Central memory CD4-positive, alpha-beta T cell (primary cell): ENCODE data around the gene FAM149B1.

Source experiments
- DNase-seq: peaks from one replicate; pipeline ENCODE4 v3.0.0; 2022

Gene FAM149B1

DNA sequence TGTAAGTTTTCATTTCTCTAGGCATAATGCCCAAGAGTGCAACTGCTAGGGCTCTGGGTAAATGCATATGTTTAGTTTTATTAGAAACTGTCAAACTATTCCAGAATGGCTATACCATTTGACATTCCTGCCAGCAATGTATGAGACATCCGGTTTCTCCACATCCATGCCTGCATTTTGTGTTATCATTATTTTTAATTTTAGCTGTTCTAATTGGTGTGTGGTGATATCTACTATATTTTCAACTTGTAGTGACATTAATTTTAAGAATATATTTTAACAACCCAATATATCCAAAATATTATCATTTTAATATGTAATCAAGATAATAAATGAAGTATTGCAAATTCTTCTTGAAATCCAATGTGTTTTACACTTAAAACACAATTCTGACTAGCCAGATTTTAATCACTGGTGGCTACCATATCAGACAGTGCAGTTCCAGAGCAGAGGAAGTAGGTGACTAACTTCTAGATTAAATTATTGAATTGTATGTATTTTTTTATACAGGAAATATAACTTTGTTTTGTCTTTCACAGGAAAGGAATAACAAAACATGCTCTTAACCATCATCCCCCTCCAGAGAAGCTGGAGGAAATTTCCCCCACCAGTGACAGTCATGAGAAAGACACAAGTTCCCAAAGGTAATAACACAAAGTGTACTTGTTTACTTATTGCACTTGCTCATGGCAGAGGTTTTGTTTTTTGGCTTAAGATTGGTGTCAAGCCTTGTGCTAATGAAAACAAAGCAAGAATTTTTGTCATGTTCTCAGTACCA lies 6.4 kb downstream of the FAM149B1 start:
- DNase-seq: no peak

GRCh38 chr10:73182568-73182967 lies 14.6 kb downstream of the FAM149B1 start:
- DNase-seq: no peak

DNA sequence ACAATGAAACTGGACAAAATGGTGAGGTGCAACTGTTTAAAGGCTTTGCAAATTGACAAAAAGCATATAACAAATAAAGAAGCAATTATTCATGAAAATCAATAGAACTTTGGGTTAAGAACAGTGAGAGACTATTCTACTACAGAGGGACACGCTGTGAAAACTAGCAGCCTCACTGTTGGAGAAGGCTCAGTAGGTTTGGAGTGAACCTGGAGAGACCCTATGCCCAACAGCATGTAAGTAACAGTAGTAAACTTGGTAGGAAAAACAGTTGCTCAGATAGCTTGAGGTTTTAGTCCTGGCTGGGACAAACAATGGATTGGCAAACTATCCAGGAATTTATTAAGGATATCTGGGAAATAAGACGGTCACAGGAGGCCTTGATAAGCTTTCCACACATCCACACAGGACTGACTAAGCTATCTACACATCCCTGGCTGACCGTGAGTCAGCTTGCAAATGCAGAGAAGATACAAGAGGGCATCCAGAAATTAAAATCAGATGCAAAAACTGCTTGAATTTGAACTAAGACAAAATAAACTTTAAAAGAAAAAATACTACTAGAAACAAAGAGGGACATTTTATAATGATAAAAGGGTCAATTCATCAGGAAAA lies 15.9 kb downstream of the FAM149B1 start:
- DNase-seq: no peak

DNA sequence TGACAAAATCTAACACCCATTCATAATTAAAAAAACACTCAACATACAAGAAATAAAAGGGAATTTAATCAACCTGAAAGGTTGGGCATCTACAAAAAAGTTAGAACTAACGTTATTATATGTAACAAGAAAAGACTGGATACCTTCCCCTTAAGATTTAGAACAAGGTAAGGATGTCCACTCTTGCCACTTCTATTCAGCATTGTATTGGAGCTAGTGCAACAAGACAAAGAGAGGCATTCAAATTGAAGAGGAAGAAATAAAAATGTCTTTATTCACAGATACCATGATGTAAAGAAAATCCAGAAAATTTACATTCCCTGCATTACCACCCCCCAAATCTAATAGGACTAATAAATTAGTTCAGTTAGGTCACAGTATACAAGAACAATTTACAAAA lies 18.3 kb downstream of the FAM149B1 start:
- no peak for DNase-seq

DNA sequence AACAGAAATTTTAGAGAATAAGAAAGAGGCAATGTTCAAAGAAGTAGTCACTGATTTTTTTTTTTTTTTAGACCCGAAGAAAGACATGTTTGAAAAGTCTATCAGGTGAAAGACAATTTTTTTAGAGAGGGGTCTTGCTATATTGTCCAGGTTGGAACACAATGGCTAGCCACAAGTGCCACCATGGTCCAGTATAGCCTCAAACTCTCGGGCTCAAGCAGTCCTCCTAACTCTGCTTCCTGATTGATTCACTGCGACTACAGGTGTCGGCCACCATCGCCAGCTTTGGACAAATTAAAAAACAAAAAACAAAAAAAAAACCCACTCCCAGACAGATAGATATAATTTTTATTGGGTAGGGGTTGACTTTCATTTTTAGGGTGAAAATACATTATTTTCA lies 22.3 kb downstream of the FAM149B1 start:
- no peak for DNase-seq

DNA sequence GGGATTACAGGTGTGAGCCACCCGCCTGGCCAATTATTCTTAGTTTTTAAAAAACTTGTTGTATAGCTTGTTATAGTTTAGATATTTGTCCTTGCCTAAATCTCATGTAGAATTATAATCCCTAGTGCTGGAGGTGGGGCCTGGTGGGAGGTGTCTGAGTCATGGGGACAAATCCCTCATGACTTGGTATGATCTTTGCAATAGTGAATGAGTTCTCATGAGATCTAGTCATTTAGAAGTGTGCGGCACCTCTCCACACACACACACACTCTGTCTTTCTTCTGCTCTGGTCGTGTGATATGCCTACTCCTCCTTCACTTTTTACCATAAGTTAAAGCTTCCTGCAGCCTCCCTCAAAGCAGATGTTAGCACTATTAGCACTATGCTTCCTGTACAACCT lies 37.2 kb downstream of the FAM149B1 start:
- no peak for DNase-seq

DNA sequence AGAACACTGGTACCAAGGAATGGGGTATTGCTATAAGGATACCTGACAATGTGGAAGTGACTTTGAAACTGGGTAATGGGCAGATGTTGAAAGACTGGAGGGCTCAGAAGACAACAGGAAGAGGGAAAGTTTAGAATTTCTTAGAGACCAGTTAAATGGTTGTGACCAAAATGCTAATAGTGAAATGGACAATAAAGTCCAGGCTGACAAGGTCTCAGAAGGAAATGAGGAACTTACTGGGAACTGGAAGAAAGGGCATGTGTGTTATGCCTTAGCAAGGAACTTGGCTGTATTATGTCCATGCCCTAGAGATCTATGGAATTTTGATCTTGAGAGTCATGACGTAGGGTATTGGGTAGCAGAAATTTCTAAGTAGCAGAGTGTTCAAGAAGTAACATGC lies 38.0 kb downstream of the FAM149B1 start:
- no peak for DNase-seq

DNA sequence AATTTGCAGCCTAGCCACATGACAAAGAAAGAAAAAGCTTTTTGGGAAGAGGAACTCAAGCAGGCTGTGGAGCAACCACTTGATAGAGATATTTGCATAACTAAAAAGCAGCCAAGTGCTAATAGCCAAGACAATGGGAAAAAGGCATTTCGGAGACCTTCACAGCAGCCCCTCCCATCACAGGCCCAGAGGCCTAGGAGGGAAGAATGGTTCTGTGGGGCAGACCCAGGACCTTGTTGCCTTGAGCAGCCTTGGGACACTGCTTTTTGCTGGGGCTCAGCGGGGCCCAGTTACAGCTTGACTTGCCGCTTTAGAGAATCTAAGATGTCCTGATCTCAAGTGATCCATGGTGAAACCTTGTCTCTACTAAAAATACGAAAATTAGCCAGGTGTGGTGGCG lies 38.5 kb downstream of the FAM149B1 start:
- no peak for DNase-seq

GRCh38 chr10:73207883-73208282 lies 40.0 kb downstream of the FAM149B1 start:
- no peak for DNase-seq

DNA sequence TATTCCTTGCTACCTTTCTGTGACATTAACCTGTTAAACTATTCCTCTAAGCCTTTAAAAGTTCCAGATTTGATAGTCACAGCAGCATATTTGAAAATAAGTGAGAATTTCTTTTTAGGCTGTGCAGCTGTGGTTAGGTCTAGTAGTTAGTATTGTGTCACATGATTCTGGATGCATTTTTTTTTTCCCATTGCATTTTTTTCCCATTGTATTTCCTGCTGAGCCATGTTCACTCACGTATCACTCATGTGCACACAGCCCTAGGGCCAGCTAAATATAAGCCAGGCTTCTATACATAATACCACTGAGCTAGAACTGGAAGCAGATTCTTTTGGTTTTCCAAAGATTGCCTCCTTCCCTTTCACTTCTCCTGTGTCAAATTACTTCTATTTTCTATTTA lies 41.8 kb downstream of the FAM149B1 start:
- no peak for DNase-seq

- DNase-seq: no peak
Observed at GRCh38 chr10:73210395-73211105, 42.6 kb downstream of the FAM149B1 start.

DNA sequence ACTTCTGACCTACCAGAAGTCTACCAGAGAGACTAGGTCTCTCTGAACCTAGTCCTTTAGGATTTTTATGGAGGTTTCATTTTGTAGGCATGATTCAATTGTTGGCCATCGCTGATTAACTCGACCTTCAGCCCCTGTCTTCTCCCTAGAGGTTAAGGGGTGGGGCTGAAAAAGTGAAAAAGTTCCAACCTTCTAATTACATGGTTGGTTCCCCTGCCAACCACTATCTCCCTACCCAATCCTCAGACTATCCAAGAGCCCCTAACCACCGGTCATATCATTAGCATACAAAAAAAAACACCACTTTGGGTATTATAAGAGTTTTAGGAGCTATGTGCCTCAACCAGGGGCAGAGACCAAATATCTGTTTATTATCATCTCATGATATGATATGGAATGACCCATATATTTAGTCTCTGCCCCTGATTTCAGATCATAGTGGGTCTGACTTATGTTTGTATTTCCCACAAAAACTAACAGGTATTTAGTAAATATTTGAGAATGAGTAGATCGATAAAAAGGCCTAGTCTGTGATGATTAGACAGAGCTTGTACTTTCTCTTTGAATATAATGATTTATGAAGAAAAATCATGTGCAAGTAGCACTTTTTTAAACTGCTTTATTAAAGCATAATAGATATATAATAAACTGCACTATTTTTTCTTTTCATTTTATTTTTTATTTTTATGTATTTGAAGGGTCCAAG lies 43.3 kb downstream of the FAM149B1 start:
- no peak for DNase-seq

DNA sequence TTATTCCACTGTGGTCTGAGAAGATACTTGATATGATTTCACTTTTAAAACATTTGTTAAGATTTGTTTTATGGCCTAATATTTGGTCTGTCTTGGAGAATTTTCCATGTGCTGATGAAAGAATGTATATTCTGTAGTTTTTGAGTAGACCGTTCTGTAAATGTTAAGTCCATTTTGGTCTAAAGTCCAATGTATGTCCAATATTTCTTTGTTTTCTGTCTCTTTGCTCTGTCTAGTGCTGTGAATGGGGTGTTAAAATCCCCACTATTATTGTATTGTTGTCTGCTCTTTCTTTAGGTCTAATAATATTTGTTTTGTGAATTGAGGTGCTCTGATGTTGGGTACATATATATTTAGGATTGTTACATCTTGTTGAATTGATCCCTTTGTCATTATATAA lies 47.8 kb downstream of the FAM149B1 start:
- no peak for DNase-seq

GRCh38 chr10:73217628-73218027 lies 49.7 kb downstream of the FAM149B1 start:
- no peak for DNase-seq

DNA sequence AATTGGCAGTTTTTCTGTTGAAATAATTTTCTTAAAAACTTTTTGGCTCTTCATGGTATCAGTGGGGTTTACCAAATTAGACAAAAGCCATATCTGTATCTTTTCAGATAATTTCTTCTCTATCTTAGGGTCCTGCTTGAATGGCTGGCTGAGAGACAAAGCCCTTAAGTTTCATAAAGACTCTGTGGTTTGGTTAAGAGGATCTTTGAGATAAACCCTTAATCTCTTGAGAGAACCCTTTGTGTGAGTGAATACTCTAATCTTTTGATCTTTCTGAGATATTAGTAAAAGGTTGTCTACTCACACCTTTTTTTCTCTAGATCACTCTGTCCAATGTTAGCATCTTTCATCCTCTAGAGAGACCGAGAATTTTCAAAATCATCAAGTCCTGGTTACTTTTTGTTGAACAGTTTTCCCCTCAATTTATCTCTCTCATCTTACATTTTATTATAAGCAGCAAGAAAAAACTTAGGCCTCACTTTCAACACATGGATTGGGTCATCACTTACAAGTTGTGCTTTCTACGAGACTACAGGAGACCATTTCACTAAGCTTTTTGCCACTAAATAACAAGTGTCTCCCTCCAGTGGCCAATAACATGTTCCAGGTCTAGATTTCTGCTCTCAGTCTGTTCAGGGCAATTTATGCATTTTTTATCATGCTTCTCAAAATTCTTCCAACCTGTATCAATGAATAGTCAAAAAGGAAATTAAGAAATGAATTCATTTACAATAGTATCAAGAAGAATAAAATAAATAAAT lies 50.7 kb downstream of the FAM149B1 start:
- DNase-seq: no peak

- no peak for DNase-seq
Observed at GRCh38 chr10:73219384-73219783, 51.5 kb downstream of the FAM149B1 start.

DNA sequence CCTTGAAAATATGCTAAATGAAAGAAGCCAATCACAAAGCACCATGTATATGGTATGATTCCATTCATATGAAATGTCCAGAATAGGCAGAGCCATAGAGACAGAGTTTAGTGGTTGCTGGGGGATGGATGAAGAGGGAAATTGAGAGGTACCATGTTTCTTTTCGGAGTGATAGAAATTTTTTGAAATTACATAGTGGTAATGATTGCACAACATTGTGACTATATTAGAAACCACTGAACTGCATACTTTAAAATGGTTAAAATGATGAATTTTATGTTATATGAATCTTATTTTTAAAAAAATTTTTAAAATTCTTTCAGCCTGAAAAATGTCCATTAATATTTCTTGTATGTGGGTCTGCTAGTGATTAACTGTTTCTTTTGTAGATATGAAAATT lies 53.1 kb downstream of the FAM149B1 start:
- no peak for DNase-seq

- DNase-seq: no peak
Observed at GRCh38 chr10:73225518-73225917, 57.6 kb downstream of the FAM149B1 start.

DNA sequence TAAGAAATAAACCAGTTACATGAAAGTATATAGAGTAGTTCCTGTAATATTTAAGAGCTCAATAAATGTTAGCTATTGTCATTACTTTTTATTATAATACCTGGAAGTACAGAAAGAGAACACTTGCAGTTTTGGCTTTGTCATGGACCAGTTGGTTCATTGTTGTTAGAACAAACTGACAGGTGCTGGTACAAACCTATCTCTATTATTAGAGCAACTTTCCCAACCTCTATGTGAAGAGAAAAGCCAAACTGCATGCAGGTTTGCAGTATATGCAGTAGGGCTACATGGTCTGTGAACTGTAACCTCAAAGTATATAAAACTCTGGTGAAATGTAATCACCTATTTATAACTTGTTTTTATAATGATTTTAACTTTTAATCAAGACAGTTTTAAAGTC lies 58.7 kb downstream of the FAM149B1 start:
- no peak for DNase-seq

- DNase-seq: no peak
Observed at GRCh38 chr10:73228247-73228646, 60.3 kb downstream of the FAM149B1 start.

DNA sequence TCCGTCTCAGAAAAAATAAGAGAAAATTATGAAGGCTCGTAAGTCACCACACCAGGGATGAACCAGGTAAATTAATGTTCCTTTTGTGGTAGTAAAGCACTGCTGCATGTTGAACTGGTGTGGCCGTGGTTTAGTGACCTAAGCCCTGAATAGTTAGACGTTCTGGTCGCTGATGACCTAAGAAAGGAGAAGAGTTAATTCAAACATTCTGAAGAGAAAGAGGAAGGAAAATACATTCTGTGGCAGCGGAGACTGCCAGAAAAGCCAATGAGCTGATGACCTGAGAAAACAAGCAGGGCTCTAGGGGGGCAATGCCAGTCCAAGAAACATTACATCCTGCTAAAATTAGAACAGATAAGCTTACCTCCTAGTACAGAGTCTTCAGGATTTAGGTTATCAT lies 61.6 kb downstream of the FAM149B1 start:
- no peak for DNase-seq

GRCh38 chr10:73232887-73233286 lies 65.0 kb downstream of the FAM149B1 start:
- DNase-seq: no peak

DNA sequence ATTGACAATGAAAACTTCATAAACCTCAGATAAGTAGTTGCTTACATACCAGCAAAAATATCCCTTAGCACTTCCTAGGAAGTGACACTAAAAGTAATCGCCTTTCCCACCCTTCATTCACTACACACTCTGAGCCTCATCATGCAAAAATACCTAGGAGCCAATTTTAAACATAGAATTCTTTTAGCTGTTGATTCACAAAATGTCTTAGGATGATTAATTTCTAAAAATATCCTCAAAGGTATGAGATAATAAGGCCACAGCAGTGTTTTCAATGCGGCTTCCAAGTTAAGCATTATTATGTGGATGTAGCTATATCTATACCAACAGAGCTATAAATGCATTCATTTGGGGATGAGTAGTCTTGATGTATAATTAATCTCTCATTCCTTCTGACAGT lies 66.0 kb downstream of the FAM149B1 start:
- DNase-seq: no peak
